H1 (cell line): Measurements from ENCODE around the gene TUBA4B. TPM values are rescaled to one million over a fixed set of nuclear protein-coding genes. Genes with fewer than 3 reads are reported as not detected.

Source experiments
- ATF2 ChIP-seq: IDR thresholded peaks from 2 replicates; pipeline ENCODE4 v1.6.1; 2012; ENCODE audit warnings: low read length, inconsistent platforms
- CHD7 ChIP-seq: fragments of 300-600 bp; sonication (generic); IDR thresholded peaks from 2 replicates; pipeline ENCODE4 v1.7.1; 2012; ENCODE audit warnings: low read length, moderate library complexity, mild to moderate bottlenecking, inconsistent platforms; ENCODE audit not compliant: insufficient replicate concordance
- GABPA ChIP-seq: IDR thresholded peaks from 2 replicates; pipeline ENCODE4 v1.6.1; 2011; ENCODE audit warnings: mild to moderate bottlenecking, low read length, moderate library complexity, borderline replicate concordance; ENCODE audit not compliant: insufficient read depth
- HDAC2 ChIP-seq, 2 experiments: fragments of 300-600 bp in 1 of 2; sonication (generic) in 1 of 2; IDR thresholded peaks; 2 replicates each; pipeline ENCODE4 v1.6.1; 2011 to 2012; ENCODE audit warnings: low read depth in 2 of 2, low read length in 2 of 2, mild to moderate bottlenecking in 2 of 2, moderate library complexity in 2 of 2, borderline replicate concordance in 1 of 2, inconsistent platforms in 1 of 2
- KDM5A ChIP-seq: fragments of 200-600 bp; IDR thresholded peaks from 2 replicates; pipeline ENCODE4 v1.7.1; 2012; ENCODE audit warnings: mild to moderate bottlenecking, low read length, inconsistent platforms, mixed read lengths
- SP2 ChIP-seq: IDR thresholded peaks from 2 replicates; pipeline ENCODE4 v1.6.1; 2012; ENCODE audit warnings: mild to moderate bottlenecking, low read length, inconsistent platforms
- SUZ12 ChIP-seq: fragments of 200-600 bp; sonication (generic); IDR thresholded peaks from 2 replicates; pipeline ENCODE4 v1.6.1; 2012; ENCODE audit warnings: mild to moderate bottlenecking, inconsistent platforms, low read length, moderate library complexity, mixed read lengths
- TCF12 ChIP-seq: IDR thresholded peaks from 2 replicates; pipeline ENCODE4 v1.6.1; 2011; ENCODE audit warnings: low read depth, mild to moderate bottlenecking, low read length
- ZNF274 ChIP-seq: IDR thresholded peaks from 2 replicates; pipeline ENCODE4 v1.7.0; 2012; ENCODE audit warnings: low read length, borderline replicate concordance; ENCODE audit errors: extremely low read depth
- polyA plus RNA-seq, 7 experiments: library from polyadenylated mRNA; depleted of rRNA in 3 of 7; stranded (reverse) in 5 of 7; unstranded in 2 of 7; fragments of >200 nt in 5 of 7; fragments of 200-250 nt in 2 of 7; gene quantifications; 1 replicate in 5 of 7; 2 replicates in 1 of 7; 4 replicates in 1 of 7; pipeline versions ENCODE4 v1.2.1 to v1.2.3, GENCODE V29; 2011 to 2013; ENCODE audit warnings: missing spikeins in 2 of 7, mixed read lengths in 2 of 7
- total RNA-seq: library from RNA; stranded (reverse); fragmentation: NEBNext Ultra II Directional; extraction: Animal tissue kit (Norgen Biotek cat#: 25700); gene quantifications from 2 replicates; pipeline ENCODE4 v1.2.1, GENCODE V29; 2021

The TUBA4B gene
- total and polyA plus RNA-seq, 2 of the 8 experiments (the other 6 are each of a cell fraction or from before 2014, with no cell fraction given), result 0.08 to 0.24 TPM

- TF ChIP-seq ATF2 (no peak), HDAC2 (IDR thresholded peaks at IDR 0.05; ENCODE audit: borderline replicate concordance in 1 of 2, low read depth in 2 of 2, low read length in 2 of 2) (0 out of 4 replicates have a peak, but pooled peaks of 1 of the 2 experiments have one; percentile 31), CHD7 (no peak), SUZ12 (peak; percentile 54; the same call in 1 of the 2 replicates), ZNF274 (no peak), SP2 (no peak), TCF12 (no peak), GABPA (0 out of 2 replicates have a peak, but pooled peaks have one; percentile 69), KDM5A (no peak)
These were observed 34.8 kb upstream of the TUBA4B start (continued) for GRCh38 chr2:219218217-219218731.
